22Rv1 (cell line): ENCODE measurements around the gene MAD1L1.

Source experiments
- ZFX ChIP-seq: fragments of 450-650 bp; IDR thresholded peaks from 2 replicates; pipeline ENCODE4 v1.6.1; 2017; ENCODE audit warnings: antibody characterized with exemption, borderline replicate concordance
- TF ChIP-seq, protein P1 (sequence below): fragments of 450-650 bp; IDR thresholded peaks from 2 replicates; pipeline ENCODE4 v1.5.1; 2017; ENCODE audit warnings: mild to moderate bottlenecking

GRCh38 chr7:2144926-2145325 lies 87.8 kb downstream of the MAD1L1 start:
- TF ChIP-seq, protein P1, sequence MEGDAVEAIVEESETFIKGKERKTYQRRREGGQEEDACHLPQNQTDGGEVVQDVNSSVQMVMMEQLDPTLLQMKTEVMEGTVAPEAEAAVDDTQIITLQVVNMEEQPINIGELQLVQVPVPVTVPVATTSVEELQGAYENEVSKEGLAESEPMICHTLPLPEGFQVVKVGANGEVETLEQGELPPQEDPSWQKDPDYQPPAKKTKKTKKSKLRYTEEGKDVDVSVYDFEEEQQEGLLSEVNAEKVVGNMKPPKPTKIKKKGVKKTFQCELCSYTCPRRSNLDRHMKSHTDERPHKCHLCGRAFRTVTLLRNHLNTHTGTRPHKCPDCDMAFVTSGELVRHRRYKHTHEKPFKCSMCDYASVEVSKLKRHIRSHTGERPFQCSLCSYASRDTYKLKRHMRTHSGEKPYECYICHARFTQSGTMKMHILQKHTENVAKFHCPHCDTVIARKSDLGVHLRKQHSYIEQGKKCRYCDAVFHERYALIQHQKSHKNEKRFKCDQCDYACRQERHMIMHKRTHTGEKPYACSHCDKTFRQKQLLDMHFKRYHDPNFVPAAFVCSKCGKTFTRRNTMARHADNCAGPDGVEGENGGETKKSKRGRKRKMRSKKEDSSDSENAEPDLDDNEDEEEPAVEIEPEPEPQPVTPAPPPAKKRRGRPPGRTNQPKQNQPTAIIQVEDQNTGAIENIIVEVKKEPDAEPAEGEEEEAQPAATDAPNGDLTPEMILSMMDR: no peak
- TF ChIP-seq ZFX: no peak
